GM19328 (cell line): ENCODE data around the gene NCDN.

Experiments
- ATAC-seq: cut with Tn5 transposase; IDR thresholded peaks from one replicate; pipeline ENCODE4 v1.9.1; 2021; ENCODE audit warnings: mild to moderate bottlenecking, moderate library complexity; ENCODE audit not compliant: unreplicated experiment

The NCDN gene

GRCh38 chr1:35557611-35558373 lies at the start of gene NCDN:
TSS of gene NCDN (plus strand) at chr1:35557799. CDS start at chr1:35558191, 392 bp downstream.
- peak; percentile 73 for ATAC-seq

GRCh38 chr1:35507947-35508346 lies 49.7 kb upstream of the NCDN start:
- ATAC-seq: no peak

- ATAC-seq: no peak
Measured at GRCh38 chr1:35509558-35509957, 48.0 kb upstream of the NCDN start.

- ATAC-seq: no peak
Measured at GRCh38 chr1:35511305-35511704, 46.3 kb upstream of the NCDN start.

- ATAC-seq: no peak
Measured at GRCh38 chr1:35518183-35518582, 39.4 kb upstream of the NCDN start.

- ATAC-seq: no peak
Measured at GRCh38 chr1:35519432-35519831, 38.2 kb upstream of the NCDN start.

GRCh38 chr1:35524106-35524505 lies 33.5 kb upstream of the NCDN start:
- no peak for ATAC-seq

- no peak for ATAC-seq
Measured at GRCh38 chr1:35530168-35530567, 27.4 kb upstream of the NCDN start.

- no peak for ATAC-seq
Measured at GRCh38 chr1:35530946-35531345, 26.7 kb upstream of the NCDN start.

- no peak for ATAC-seq
Measured at GRCh38 chr1:35531368-35531767, 26.2 kb upstream of the NCDN start.

GRCh38 chr1:35532497-35533223 lies 24.9 kb upstream of the NCDN start:
- no peak for ATAC-seq

- no peak for ATAC-seq
Measured at GRCh38 chr1:35533586-35533985, 24.0 kb upstream of the NCDN start.

- no peak for ATAC-seq
Measured at GRCh38 chr1:35535243-35535642, 22.4 kb upstream of the NCDN start.

- no peak for ATAC-seq
Measured at GRCh38 chr1:35536556-35537162, 20.9 kb upstream of the NCDN start.

GRCh38 chr1:35537806-35538205 lies 19.8 kb upstream of the NCDN start:
- ATAC-seq: no peak

- no peak for ATAC-seq
Measured at GRCh38 chr1:35539073-35539823, 18.4 kb upstream of the NCDN start.

- ATAC-seq: no peak
Measured at GRCh38 chr1:35539824-35540261, 17.8 kb upstream of the NCDN start.

- no peak for ATAC-seq
Measured at GRCh38 chr1:35544976-35545375, 12.6 kb upstream of the NCDN start.

GRCh38 chr1:35546614-35547013 lies 11.0 kb upstream of the NCDN start:
- no peak for ATAC-seq

- no peak for ATAC-seq
Measured at GRCh38 chr1:35553851-35554250, 3.7 kb upstream of the NCDN start.
